Measurements from ENCODE around the gene PTPRD. TPM values are rescaled to one million over a fixed set of nuclear protein-coding genes. Genes with fewer than 3 reads are reported as not detected.

The PTPRD gene
- total RNA-seq, 1 experiment from 2014 or later = 0.02 TPM

DNA sequence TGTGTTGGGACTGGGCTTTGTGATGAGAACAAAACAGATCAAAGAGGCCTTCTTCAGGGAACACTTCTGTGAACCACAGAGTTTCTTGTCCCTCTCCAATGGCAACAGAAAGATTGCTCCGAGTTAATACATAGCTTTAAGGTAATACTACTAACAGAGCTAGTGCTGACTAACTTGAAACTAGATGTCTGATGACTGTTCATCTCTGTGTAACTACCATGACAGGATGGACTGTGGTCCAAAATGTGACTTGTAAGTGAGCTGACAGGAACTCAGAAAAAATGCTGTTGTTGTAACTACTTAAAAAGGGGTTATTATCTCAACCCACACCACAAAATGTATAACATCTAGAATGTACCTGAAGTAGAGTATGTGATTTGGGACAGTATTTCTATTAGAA, 2183.0 kb downstream of the PTPRD start:
- no peak overlapping the region for H3K27ac ChIP-seq (ENCODE audit: low read depth, low read length)
- no peak for DNase-seq (ENCODE audit: low read depth, low spot score)
- H3K9ac ChIP-seq (ENCODE audit: low read length) = no peak overlapping the region
- H3K27me3 ChIP-seq (ENCODE audit: insufficient read depth, low read length) = no peaks in the 10 kb centered on the region
- H3K4me1 ChIP-seq (ENCODE audit: control insufficient read depth in 1 of 2, insufficient read depth in 2 of 2, low read length in 2 of 2) = no peaks in the 10 kb centered on the region
- ATAC-seq = no peak
- H3K4me2 ChIP-seq (ENCODE audit: low read length) = no peak overlapping the region
- H3K79me2 ChIP-seq (ENCODE audit: insufficient read depth, low read length) = no peaks in the 10 kb centered on the region
- H3K9me2 ChIP-seq (ENCODE audit: insufficient read depth) = no peaks in the 10 kb centered on the region
- no peak overlapping the region for H2AFZ ChIP-seq (ENCODE audit: low read depth, low read length, poor library complexity, severe bottlenecking)
- no peaks in the 10 kb centered on the region for H3K36me3 ChIP-seq (ENCODE audit: control insufficient read depth in 1 of 2, insufficient read depth in 2 of 2, low read length in 2 of 2)
- ChIA-PET POLR2A (no interaction called here), RAD21 (ENCODE audit: low non-redundant PET in 1 of 2, low total read pairs in 2 of 2, uncharacterized antibody in 2 of 2, unreplicated experiment in 2 of 2) (no interaction called here), CTCF (no interaction called here)
- BruUV-seq (replicated peaks) = no TSS peak
- H3K9me3 ChIP-seq (ENCODE audit: control insufficient read depth in 1 of 2, insufficient read depth in 1 of 2, low read depth in 1 of 2, low read length in 2 of 2) = peaks cover 0 to 36% of the 10 kb centered on the region in 2 experiments; a peak in 2 of 4 replicates
- H3K4me3 ChIP-seq (replicated peaks in 1 of 2; ENCODE audit: low read depth in 1 of 2, low read length in 2 of 2) = no peak overlapping the region
- intact Hi-C loops (cut with micrococcal nuclease) = no loop called here
- TF ChIP-seq TCF7L2 (IDR thresholded peaks at IDR 0.05; ENCODE audit: borderline replicate concordance, extremely low read depth, insufficient read depth, insufficient read length) = no peak
- no peak for TF ChIP-seq JUND (IDR thresholded peaks at IDR 0.05)
- TF ChIP-seq, protein P1, sequence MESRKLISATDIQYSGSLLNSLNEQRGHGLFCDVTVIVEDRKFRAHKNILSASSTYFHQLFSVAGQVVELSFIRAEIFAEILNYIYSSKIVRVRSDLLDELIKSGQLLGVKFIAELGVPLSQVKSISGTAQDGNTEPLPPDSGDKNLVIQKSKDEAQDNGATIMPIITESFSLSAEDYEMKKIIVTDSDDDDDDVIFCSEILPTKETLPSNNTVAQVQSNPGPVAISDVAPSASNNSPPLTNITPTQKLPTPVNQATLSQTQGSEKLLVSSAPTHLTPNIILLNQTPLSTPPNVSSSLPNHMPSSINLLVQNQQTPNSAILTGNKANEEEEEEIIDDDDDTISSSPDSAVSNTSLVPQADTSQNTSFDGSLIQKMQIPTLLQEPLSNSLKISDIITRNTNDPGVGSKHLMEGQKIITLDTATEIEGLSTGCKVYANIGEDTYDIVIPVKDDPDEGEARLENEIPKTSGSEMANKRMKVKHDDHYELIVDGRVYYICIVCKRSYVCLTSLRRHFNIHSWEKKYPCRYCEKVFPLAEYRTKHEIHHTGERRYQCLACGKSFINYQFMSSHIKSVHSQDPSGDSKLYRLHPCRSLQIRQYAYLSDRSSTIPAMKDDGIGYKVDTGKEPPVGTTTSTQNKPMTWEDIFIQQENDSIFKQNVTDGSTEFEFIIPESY (IDR thresholded peaks at IDR 0.05; ENCODE audit: extremely low read depth, insufficient replicate concordance, low read length) = no peak
- no peak for TF ChIP-seq CBX3 (IDR thresholded peaks at IDR 0.05; ENCODE audit: low read depth)
- no peaks in the 10 kb centered on the region for H4K20me1 ChIP-seq (ENCODE audit: insufficient read depth)

- Histone ChIP-seq H4K20me1 (ENCODE audit: insufficient read depth) (no peaks in the 10 kb centered on the region), H3K9ac (ENCODE audit: low read length) (no peak overlapping the region), H3K4me1 (ENCODE audit: control insufficient read depth in 1 of 2, insufficient read depth in 2 of 2, low read length in 2 of 2) (no peaks in the 10 kb centered on the region), H3K9me3 (ENCODE audit: control insufficient read depth in 1 of 2, insufficient read depth in 1 of 2, low read depth in 1 of 2, low read length in 2 of 2) (peaks cover 0 to 37% of the 10 kb centered on the region in 2 experiments; a peak in 2 of 4 replicates), H3K4me2 (ENCODE audit: low read length) (no peak overlapping the region), H3K9me2 (ENCODE audit: insufficient read depth) (no peaks in the 10 kb centered on the region), H3K79me2 (ENCODE audit: insufficient read depth, low read length) (no peaks in the 10 kb centered on the region), H3K36me3 (ENCODE audit: control insufficient read depth in 1 of 2, insufficient read depth in 2 of 2, low read length in 2 of 2) (no peaks in the 10 kb centered on the region), H3K27ac (ENCODE audit: low read depth, low read length) (no peak overlapping the region), H3K4me3 (replicated peaks in 1 of 2; ENCODE audit: low read depth in 1 of 2, low read length in 2 of 2) (no peak overlapping the region), H2AFZ (ENCODE audit: low read depth, low read length, poor library complexity, severe bottlenecking) (no peak overlapping the region), H3K27me3 (ENCODE audit: insufficient read depth, low read length) (no peaks in the 10 kb centered on the region)
- ChIA-PET CTCF (no interaction called here), POLR2A (no interaction called here), RAD21 (ENCODE audit: low non-redundant PET in 1 of 2, low total read pairs in 2 of 2, uncharacterized antibody in 2 of 2, unreplicated experiment in 2 of 2) (no interaction called here)
- no TSS peak for BruUV-seq (replicated peaks)
- no peak for DNase-seq (ENCODE audit: low read depth, low spot score)
- intact Hi-C loops (cut with micrococcal nuclease) = no loop called here
- ATAC-seq = no peak
- TF ChIP-seq JUND (IDR thresholded peaks at IDR 0.05) (no peak), SIN3A (IDR thresholded peaks at IDR 0.05; ENCODE audit: low read depth) (no peak), RAD21 (IDR thresholded peaks at IDR 0.05; ENCODE audit: low read depth) (no peak), CBX3 (IDR thresholded peaks at IDR 0.05; ENCODE audit: low read depth) (no peak), ZNF274 (IDR thresholded peaks at IDR 0.05; ENCODE audit: low read depth, low read length) (no peak), YY1 (IDR thresholded peaks at IDR 0.05; ENCODE audit: extremely low read depth, insufficient replicate concordance, low read depth, low read length) (no peak), SRF (IDR thresholded peaks at IDR 0.05; ENCODE audit: low read depth) (no peak), POLR2A (IDR thresholded peaks at IDR 0.05; ENCODE audit: borderline replicate concordance, extremely low read depth, insufficient read depth, insufficient read length) (no peak), FOSL1 (IDR thresholded peaks at IDR 0.05; ENCODE audit: low read depth) (no peak), TCF7L2 (IDR thresholded peaks at IDR 0.05; ENCODE audit: borderline replicate concordance, extremely low read depth, insufficient read depth, insufficient read length) (no peak), EGR1 (IDR thresholded peaks at IDR 0.05; ENCODE audit: low read depth) (no peak)
- TF ChIP-seq, protein P2, sequence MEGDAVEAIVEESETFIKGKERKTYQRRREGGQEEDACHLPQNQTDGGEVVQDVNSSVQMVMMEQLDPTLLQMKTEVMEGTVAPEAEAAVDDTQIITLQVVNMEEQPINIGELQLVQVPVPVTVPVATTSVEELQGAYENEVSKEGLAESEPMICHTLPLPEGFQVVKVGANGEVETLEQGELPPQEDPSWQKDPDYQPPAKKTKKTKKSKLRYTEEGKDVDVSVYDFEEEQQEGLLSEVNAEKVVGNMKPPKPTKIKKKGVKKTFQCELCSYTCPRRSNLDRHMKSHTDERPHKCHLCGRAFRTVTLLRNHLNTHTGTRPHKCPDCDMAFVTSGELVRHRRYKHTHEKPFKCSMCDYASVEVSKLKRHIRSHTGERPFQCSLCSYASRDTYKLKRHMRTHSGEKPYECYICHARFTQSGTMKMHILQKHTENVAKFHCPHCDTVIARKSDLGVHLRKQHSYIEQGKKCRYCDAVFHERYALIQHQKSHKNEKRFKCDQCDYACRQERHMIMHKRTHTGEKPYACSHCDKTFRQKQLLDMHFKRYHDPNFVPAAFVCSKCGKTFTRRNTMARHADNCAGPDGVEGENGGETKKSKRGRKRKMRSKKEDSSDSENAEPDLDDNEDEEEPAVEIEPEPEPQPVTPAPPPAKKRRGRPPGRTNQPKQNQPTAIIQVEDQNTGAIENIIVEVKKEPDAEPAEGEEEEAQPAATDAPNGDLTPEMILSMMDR (IDR thresholded peaks at IDR 0.05 in 2 of 3, conservative IDR thresholded peaks at IDR 0.05 in 1 of 3; ENCODE audit: borderline replicate concordance in 1 of 3, insufficient read depth in 1 of 3, low read depth in 2 of 3, low read length in 2 of 3) = no peak
- TF ChIP-seq, protein P1 (IDR thresholded peaks at IDR 0.05; ENCODE audit: extremely low read depth, insufficient replicate concordance, low read length) = no peak
- TF ChIP-seq, protein P3, sequence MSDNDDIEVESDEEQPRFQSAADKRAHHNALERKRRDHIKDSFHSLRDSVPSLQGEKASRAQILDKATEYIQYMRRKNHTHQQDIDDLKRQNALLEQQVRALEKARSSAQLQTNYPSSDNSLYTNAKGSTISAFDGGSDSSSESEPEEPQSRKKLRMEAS (IDR thresholded peaks at IDR 0.05) = no peak
These were observed 2183.6 kb downstream of the PTPRD start for GRCh38 chr9:8429157-8429556.
